Choroid plexus epithelial cell (primary cell): Measurements from ENCODE around the gene SAFB.
A peak's percentile ranks its signal among the peaks of the same experiment; 100 is the strongest.

Experiments
- DNase-seq: peaks from one replicate; pipeline ENCODE4 v3.0.0-alpha.2; 2010; ENCODE audit warnings: low read depth
- H3K4me3 ChIP-seq: 2 replicates; pipeline ENCODE4 v1.5.1; 2011; ENCODE audit warnings: low read depth, mild to moderate bottlenecking, control low read depth, low read length, moderate library complexity
- TF ChIP-seq, protein P1 (sequence below): conservative IDR thresholded peaks from 2 replicates; pipeline ENCODE4 v1.5.1; 2011; ENCODE audit warnings: low read depth, mild to moderate bottlenecking, control low read depth, inconsistent platforms, low read length, moderate library complexity

Gene SAFB

DNA sequence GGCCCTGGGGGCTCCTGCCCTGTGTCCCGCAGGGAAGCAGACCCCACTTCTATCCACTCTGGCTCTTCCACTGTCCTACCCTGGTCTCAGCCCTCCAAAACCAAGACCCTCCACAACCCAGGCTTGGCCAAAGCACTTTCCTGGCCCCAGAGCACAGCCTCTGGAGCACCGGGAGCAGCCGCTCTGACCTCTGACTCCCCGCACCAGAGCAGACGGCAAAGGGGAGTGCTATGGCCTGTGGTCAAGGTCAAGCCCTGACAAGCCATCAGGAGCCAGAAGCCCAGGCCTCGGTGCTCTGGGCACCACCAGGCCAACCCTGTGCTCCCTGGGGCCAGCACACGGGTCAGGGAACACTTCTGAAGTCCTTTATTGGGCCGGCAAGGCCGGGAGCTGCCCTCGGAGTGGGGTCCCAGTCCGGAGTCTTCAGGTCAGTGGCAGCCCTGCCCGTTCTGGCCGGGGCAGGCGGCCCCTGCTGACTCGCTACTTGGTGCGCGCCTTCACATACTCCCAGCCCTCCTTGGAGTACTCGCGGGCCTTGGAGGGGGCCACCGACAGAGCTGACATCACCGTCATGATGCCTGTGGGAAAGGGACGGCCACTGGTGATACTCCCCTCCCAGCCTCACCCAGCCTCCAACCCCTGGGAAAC lies 55.3 kb downstream of the SAFB start:
- DNase-seq: no peak
- no peak overlapping the region for H3K4me3 ChIP-seq
- TF ChIP-seq, protein P1, sequence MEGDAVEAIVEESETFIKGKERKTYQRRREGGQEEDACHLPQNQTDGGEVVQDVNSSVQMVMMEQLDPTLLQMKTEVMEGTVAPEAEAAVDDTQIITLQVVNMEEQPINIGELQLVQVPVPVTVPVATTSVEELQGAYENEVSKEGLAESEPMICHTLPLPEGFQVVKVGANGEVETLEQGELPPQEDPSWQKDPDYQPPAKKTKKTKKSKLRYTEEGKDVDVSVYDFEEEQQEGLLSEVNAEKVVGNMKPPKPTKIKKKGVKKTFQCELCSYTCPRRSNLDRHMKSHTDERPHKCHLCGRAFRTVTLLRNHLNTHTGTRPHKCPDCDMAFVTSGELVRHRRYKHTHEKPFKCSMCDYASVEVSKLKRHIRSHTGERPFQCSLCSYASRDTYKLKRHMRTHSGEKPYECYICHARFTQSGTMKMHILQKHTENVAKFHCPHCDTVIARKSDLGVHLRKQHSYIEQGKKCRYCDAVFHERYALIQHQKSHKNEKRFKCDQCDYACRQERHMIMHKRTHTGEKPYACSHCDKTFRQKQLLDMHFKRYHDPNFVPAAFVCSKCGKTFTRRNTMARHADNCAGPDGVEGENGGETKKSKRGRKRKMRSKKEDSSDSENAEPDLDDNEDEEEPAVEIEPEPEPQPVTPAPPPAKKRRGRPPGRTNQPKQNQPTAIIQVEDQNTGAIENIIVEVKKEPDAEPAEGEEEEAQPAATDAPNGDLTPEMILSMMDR: no peak

DNA sequence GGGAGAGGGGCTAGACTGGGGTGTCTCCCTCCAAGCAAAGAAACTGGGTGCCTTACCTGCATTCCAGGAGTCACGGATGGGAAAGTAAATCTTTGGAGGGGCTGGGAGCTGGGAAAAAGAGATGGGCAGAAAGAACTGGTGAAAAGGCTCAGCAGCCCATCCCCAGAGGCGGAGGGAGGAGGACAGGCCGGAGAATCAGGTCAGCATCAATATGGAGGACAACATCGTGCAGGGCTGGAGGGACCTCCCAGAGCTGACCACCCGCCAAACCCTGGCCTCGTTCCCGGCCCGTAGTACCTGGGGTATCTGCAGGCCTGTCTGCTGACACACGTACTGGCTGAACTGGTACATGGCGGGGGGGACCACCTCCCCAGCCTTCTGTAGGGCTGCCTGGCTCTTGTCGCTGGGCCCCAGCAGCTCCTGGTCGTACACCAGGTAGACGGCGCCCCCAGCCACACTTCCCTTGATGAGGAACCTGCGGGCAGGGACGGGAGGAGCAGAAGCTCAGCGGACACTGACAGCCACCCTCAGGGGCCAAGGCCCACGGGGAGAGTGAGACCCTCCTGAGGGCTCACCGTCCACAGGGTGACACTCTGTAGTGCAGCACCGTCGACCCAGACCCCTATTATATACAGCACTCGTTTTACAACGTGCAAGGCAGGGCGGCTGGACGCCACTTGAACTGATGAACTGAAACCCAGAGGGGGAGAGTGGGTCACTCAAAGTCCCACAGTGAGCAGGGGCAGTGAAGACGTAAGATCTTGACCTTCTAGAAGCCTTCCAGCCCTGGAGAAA lies 56.6 kb downstream of the SAFB start:
- peak overlapping the region; percentile 92 for H3K4me3 ChIP-seq
- no peak for DNase-seq
- TF ChIP-seq, protein P1: no peak

GRCh38 chr19:5680084-5680436 lies 57.2 kb downstream of the SAFB start:
- TF ChIP-seq, protein P1: peak; percentile 10
- peak overlapping the region; percentile 92 for H3K4me3 ChIP-seq
- DNase-seq: peak; percentile 40

DNA sequence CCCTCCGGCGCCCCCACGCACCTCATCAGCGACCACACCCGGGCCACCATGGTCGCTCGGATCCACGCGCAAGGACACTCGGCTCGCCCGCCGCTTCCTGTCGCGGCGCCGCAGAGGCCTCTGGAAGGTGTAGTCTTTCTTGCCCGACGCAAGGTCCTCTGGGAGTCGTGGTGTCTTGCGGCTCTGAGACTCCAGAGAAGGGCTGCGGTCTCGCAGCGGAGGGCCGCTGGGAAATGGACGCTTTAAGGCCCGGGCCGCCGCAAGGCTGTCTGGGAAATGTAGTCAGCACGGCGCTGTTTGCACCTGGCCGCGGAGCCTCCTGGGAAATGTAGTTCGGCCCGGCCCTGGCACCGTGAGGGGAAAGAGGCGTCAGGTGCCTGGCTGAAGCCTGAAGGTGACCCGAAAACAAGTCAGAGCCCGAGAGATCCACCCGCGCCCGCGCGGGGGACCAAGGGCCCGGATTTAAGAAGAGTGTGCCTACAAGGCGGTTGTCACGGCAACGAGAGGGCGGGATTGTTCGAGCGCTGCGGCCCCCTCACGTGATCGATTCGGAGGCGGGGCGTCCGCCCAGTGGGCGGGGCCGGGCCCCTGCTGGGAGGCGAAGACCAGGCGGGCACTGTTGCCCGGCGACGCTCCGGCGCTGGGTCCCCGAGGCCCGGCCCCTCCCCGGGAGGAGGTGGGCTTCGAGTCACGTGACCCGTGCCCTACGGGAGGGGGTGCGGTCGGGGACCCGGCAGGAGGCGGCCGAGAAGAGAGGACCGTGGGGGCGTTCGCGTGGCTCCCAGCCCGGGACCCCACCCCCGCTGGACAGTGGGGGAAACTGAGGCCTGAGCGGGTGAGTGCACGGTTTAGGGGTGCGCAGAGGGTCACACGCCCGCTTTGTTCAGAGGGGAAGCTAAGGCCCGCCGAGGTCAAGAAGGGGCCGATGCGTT lies 57.8 kb downstream of the SAFB start, which contains the start of the genes HSD11B1L and MICOS13:
TSS of gene HSD11B1L (plus strand) at position 591 of the 932 bp plus-strand sequence. CDS start 3,806 bp downstream, outside the sequence.
TSS of gene MICOS13 (minus strand) at position 80 of the 932 bp plus-strand sequence. CDS start at position 50, 30 bp downstream.
- peak within 1 kb of the TSS; percentile 92 for H3K4me3 ChIP-seq
- DNase-seq: peak; percentile 99
- TF ChIP-seq, protein P1: no peak

GRCh38 chr19:5681391-5682106 lies 58.7 kb downstream of the SAFB start:
- peak overlapping the region; percentile 92 for H3K4me3 ChIP-seq
- no peak for DNase-seq
- TF ChIP-seq, protein P1: no peak

- TF ChIP-seq, protein P1: no peak
- no peak for DNase-seq
- no peak overlapping the region for H3K4me3 ChIP-seq
Measured at GRCh38 chr19:5682107-5682482, 59.2 kb downstream of the SAFB start.
